HG02884 (cell line): ENCODE results near the gene WDR59.
"Not testable (repeated sequence)": the region's sequence is repeated elsewhere in the genome, so short reads cannot be mapped to it uniquely, and the experiment has no call there.

ENCODE experiments used
- ATAC-seq: cut with Tn5 transposase; IDR thresholded peaks from one replicate; pipeline ENCODE4 v1.9.1; 2021; ENCODE audit warnings: mild to moderate bottlenecking, moderate library complexity; ENCODE audit not compliant: unreplicated experiment

WDR59 gene

DNA sequence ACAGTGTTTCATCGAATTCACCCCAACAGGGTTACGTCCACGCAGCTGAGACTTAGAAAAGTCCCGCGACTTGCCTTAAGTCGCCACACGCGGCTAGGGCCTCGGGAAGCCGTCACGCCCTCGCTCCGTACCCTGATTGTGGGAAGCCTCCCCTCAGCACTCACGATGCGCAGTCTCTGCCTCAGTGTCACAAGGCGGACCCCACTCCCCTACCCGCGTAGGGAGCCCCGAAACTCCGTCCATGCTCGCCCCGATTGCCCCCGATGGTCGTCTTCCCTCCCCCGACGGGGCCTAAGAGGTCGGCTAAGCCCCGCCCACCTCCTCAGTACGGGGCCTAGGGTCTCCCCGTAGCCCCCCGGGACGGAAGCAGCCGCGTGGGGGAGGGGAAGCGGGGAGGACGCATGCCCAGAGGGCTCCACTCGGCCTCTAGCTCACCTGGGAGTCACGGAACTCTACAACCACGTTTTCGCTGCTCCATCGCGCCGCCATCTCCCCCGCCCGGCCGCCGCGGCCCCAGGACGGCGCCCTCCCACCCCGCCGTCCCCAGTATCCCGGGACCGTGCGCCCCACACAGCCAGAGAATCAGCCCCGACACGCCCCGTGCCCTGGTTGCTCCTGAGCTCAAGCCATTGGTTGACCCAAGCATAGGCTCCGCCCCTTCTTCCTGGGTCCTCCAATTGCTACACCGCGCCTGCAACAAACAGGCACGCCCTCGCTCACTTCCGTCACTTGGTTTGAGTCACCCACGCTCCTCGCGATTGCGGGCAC is at the start of gene WDR59:
Gene WDR59 (minus strand): TSS at position 595 of the 768 bp plus-strand sequence. CDS start 106 bp downstream, at position 489.
- peak; percentile 99 for ATAC-seq

DNA sequence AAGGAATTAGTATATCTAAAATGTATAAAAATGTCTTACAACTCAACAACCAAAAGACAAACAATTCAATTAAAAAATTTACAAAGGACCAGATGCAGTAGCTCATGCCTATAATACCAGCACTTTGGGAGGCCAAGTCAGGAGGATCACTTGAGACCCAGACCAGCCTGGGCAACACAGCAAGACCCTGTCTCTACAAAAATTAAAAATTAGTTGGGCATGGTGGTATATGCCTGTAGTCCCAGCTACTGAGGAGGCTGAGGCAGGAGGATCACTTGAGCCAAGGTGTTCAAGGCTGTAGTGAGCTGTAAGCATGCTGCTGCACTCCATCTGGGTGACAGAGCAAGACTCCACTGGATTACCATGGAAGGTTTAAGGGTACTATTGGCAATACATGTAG is 47.7 kb upstream of the WDR59 start:
- ATAC-seq = no peak

DNA sequence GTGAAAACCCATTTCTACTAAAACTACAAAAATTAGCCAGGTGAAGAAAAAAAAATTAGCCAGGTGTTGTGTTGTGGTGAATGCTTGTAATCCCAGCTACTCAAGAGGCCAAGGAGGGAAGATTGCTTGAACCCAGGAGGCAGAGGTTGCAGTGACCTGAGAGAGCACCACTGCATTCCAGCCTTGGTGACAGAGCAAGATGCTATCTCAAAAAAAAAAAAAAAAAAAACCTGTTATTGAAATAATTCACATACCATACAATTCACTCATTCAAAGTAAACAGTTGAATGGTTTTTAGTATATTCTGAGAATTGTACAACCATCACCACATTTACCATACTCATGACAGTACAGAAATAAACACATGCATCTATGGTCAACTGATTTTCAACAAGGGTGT is 44.9 kb upstream of the WDR59 start:
- no peak for ATAC-seq

- ATAC-seq = no peak
These were observed 43.7 kb upstream of the WDR59 start for GRCh38 chr16:75028544-75029135.

DNA sequence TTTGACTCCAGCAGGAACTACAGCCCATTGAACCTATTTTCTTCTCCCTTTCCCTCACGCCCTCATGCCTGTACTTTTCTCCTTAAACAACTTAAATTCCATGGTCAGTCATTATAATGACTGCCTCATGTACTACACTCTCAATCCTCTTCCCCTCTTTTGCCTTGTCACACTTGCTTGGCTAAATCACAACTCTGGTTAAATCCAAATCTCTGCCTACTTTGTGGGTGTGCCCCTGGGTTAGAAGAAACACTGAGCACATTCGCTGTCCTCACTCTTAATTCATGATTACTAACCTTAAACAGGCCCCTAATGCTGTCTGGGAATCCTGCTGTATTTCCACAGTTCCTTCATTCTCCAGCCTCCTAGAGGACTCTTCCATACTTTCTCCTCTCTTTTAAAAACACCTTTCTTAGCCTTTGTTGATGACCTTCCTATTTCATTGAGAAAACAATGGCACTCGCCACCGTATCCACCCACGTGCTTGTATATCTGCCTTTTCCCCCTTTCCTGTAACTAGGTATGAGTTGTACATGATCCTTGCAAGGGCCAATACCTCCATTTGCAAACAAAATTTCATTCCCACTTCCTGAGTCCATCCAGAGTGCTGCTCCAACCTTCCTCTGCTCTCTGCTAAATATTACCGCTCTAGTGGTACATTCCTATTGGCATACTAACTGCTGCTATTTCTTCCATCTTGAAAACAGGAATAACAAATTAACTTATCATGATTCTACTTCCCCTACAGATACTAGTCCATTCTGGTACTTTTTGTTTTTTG is 42.8 kb upstream of the WDR59 start:
- ATAC-seq = no peak

DNA sequence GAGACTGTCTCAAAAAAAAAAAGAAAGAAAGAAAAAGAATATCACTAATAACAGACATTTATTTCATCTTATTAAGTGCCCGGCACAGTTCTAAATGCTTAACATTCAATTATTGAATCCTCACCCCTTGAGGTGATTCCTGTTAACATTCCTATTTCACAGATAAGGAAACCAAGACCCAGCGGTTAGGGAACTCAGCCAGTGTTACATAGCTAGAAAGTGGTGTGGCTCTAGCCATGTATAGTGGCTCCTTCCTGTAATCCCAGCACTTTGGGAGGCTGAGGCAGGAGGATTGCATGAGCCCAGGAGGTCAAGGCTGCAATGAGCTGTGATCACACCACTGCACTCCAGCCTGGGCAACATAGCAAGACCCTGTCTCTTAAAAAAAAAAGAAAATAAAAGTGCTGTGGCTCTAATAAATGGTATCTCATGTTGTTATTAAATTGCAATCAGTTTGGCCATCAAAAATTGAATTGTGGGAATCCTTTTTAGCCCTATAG is 42.0 kb upstream of the WDR59 start:
- ATAC-seq = no peak

DNA sequence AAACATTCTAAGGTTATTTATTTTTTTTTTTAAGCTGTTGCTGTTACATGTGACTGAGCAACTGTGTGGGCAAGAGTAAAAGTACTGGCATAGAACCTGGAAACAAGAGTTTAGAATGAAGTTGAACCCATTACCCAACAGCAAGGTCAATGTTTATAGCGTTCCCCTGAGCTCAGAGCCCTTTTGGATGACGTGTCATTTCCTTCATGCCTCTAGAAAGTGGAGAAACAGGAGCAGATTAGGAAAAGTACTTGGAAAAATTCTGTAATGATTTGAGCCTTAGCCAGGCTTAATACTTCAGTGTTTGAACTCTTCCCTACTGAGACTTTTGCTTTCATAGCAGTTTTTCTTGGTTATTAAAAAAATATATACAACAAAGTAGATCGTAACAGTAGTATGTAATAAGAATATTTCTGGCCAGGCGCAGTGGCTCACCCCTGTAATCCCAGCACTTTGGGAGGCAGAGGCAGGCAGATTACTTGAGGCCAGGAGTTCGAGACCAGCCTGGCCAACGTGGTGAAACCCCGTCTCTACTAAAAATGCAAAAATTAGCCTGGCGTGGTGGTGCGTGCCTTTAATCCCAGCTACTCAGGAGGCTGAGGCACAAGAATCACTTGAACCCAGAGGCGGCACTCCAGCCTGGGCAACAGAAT is 41.4 kb upstream of the WDR59 start:
- ATAC-seq = not testable (repeated sequence)

DNA sequence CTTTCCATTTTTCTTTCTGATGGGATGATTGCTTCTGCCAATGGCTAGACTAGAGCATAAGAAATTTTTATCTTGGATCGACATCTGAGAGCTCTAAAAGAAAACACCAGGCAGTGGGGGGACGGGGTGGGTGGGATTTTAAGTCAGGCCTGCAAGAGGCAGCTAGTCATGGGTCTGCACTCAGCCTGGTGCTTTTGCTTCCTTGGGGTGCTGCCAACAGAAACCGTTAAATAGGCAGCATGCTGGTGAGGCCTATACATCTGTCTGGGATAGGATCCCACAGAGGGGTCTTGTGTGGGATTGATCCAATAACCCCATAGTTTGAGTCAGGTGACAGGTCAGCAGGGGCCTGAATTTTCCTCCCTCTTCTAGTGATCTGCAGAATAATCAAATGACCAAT is 40.8 kb upstream of the WDR59 start:
- ATAC-seq = no peak

DNA sequence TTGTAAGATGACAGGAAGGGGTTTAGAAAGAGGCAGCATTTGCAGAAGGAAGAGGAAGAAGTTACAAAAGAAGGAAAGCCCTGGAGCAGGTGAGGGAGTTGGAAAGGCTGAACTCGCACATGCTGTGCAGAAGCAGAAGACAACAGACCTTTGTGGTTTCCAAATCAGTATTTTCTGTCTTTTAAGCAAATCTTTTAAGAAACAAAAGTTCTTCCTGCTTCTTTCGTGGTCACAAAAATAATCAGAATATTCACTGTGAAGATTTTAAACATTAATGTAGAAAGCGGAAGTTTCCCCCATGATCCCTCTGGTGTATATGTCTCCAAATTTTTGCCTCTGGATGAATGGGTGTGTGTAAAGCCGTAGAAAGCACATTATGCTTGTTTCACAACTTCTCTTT is 39.7 kb upstream of the WDR59 start:
- no peak for ATAC-seq

DNA sequence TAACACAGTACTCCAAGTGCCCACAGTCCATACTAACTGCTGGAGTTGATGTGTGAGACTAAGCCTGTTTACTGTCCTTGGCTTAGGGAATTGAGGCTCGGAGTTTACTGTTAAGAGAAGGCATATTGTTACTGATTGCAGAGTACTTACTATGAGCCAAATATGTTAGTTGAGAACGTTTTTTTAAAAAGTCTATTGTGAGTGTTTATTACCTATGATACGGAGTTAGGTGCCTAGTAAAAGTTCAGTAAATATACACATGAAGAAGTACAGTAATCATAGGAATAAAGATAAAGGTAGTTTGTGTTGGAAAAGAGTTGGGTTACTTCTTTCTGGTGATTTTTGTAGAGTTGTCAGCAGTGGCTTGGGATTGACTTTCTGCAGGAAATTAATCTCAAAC is 39.3 kb upstream of the WDR59 start:
- no peak for ATAC-seq

GRCh38 chr16:75023009-75023408 is 38.1 kb upstream of the WDR59 start:
- no peak for ATAC-seq

- ATAC-seq = no peak
These were observed 37.6 kb upstream of the WDR59 start for GRCh38 chr16:75022567-75022966.

DNA sequence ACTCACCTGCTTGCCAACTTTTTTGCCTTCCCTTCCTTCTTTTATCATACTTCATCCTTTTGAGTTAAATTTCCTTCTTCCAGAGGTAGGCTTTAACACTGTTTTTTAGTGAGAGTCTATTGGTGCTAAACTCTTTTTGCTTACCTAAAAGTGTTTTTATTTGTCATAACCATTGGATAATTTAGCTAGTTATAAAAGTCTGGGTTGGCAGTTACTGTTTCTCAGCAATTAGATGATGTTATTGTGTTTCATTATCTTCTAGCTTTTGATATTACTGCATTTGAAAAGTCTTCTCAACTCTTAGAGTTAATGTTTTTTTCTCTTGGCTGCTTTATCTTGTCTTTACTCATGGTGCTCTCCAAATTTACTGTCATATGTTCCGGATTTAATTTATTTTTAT is 36.5 kb upstream of the WDR59 start:
- no peak for ATAC-seq

DNA sequence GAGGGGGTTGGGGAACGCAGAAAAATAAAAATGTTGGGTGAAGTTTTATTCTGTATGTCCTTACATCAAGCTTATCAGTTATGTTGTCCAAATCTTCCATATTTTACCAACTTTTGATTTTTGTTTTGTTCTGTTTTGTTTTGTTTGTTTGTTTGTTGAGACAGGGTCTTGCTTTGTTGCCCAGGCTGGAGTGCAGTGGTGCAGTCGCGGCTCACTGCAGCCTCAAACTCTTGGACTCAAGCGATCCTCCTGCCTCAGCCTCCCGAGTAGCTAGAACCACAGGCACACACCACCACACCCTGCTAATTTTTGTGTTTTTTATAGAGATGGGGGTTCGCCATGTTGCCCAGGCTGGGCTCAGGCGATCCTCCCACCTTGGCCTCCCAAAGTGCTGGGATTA is 34.7 kb upstream of the WDR59 start:
- no peak for ATAC-seq

DNA sequence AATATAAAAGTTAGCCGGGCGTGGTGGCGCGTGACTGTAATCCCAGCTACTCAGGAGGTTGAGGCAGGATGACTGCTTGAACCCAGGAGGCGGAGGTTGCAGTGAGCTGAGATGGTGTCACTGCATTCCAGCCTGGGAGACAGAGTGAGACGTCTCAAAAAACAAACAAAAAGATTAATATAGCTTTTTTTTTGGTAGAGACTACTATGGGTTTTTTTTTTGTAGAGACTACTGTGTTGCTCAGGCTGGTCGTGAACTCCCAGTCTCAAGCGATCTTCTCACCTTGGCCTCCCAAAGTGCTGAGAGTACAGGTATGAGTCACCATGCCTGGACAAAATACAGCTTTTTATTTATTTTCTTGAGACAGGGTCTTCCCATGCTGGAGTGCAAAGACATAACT is 34.1 kb upstream of the WDR59 start:
- ATAC-seq = no peak

- no peak for ATAC-seq
These were observed 33.0 kb upstream of the WDR59 start for GRCh38 chr16:75017670-75018525.

- not testable (repeated sequence) for ATAC-seq
These were observed 31.6 kb upstream of the WDR59 start for GRCh38 chr16:75016451-75017081.

DNA sequence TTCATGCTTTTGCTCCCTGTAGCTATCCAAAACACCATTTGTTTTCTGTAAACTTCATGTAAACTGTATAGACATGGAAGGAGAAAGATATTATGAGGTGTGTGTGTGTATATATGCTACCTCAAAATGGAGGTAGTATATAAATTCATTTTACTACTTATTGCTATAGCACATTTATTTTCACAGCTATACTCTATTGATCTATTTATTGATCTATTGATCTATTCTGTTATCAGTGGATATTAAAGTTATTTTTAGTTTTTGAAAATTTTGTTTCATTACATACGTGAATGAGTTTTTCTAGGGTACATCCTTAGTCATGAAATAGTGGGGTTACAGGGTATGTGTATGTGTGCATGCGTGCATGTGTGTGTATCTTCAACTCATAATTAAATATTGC is 29.4 kb upstream of the WDR59 start:
- ATAC-seq = no peak

DNA sequence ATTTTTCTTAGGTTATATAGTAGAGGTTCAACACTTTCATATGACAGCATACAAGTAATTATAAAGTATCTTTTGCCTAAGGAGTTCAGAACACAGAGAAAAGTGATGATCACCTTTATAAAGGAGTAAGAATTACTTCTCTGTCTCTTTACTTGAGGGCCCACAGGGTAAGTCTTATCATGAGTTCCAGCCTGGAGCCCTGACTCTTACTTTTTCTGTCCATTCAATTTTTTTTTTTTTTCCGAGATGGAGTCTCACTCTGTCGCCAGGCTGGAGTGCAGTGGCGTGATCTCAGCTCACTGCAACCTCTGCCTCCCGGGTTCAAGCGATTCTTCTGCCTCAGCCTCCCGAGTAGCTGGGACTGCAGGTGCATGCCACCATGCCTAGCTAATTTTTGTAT is 28.2 kb upstream of the WDR59 start:
- not testable (repeated sequence) for ATAC-seq
